Right atrium auricular region (tissue), 2 donors: Measurements from ENCODE around the gene VN1R2. TPM values are rescaled to one million over a fixed set of nuclear protein-coding genes. Genes with fewer than 3 reads are reported as not detected.
"Not testable (repeated sequence)": the region's sequence is repeated elsewhere in the genome, so short reads cannot be mapped to it uniquely, and the experiment has no call there.

ENCODE experiments used
- DNase-seq: peaks from one replicate; pipeline ENCODE4 v3.0.0-alpha.2; 2019; ENCODE audit warnings: low spot score
- H3K27ac ChIP-seq, 2 donors: fragments of 200-600 bp; sonication (generic); 1 replicate in 1 of 2; 2 replicates in 1 of 2; pipeline ENCODE4 v1.5.1; 2016 to 2019
- H3K27me3 ChIP-seq, 2 donors: fragments of 200-600 bp; sonication (generic); one replicate each; pipeline versions ENCODE4 v1.5.1 to v1.6.0; 2017 to 2019
- H3K36me3 ChIP-seq: fragments of 200-600 bp; sonication (generic); one replicate; pipeline ENCODE4 v1.5.1; 2016
- H3K4me1 ChIP-seq, 2 donors: fragments of 200-600 bp; sonication (generic); one replicate each; pipeline versions ENCODE4 v1.5.1 to v1.6.0; 2017 to 2019
- H3K4me3 ChIP-seq, 2 donors: fragments of 200-600 bp; sonication (generic); 1 replicate in 1 of 2; 2 replicates in 1 of 2; pipeline ENCODE4 v1.5.1; 2017 to 2019; ENCODE audit warnings: mild to moderate bottlenecking in 1 of 2, moderate library complexity in 1 of 2
- H3K9me3 ChIP-seq, 2 donors: fragments of 200-600 bp; sonication (generic); one replicate each; pipeline ENCODE4 v1.5.1; 2019
- CTCF ChIP-seq, 2 donors: fragments of 200-600 bp; sonication (generic); IDR thresholded peaks; one replicate each; pipeline ENCODE4 v1.5.1; 2019; ENCODE audit warnings: antibody characterized with exemption in 2 of 2
- total RNA-seq, 2 donors: library from RNA; depleted of rRNA; stranded (reverse); fragments of >200 nt; gene quantifications; one replicate each; pipeline ENCODE4 v1.1.0, GENCODE V29; 2016

Gene VN1R2
- total RNA-seq, result not detected

- DNase-seq, H3K4me3 ChIP-seq, H3K4me1 ChIP-seq, H3K27me3 ChIP-seq, H3K27ac ChIP-seq, H3K36me3 ChIP-seq: not testable (repeated sequence)
- peaks cover 0 to 14% of the 10 kb centered on the region in 2 donors for H3K9me3 ChIP-seq
Measured at GRCh38 chr19:53257715-53258342, at the start of gene VN1R2. VN1R2 (plus strand) TSS chr19:53258292; CDS start chr19:53258376, 84 bp downstream.

GRCh38 chr19:53211554-53211953 is 46.5 kb upstream of the VN1R2 start:
- not testable (repeated sequence) for H3K4me1 ChIP-seq, H3K27ac ChIP-seq, H3K27me3 ChIP-seq, H3K4me3 ChIP-seq, DNase-seq
- Histone ChIP-seq H3K9me3 (peaks cover 62 to 100% of the 10 kb centered on the region in 2 donors), H3K36me3 (peaks cover 46% of the 10 kb centered on the region)

GRCh38 chr19:53212703-53213320 is 45.3 kb upstream of the VN1R2 start:
- no peak overlapping the region for H3K4me3 ChIP-seq
- H3K36me3 ChIP-seq, result peaks cover 34% of the 10 kb centered on the region

GRCh38 chr19:53222716-53223115 is 35.4 kb upstream of the VN1R2 start:
- H3K4me1 ChIP-seq, H3K27me3 ChIP-seq, H3K4me3 ChIP-seq, H3K36me3 ChIP-seq, H3K27ac ChIP-seq, DNase-seq: not testable (repeated sequence)
- H3K9me3 ChIP-seq, result peaks cover 10 to 86% of the 10 kb centered on the region in 2 donors

More at GRCh38 chr19:53212703-53213320, 45.3 kb upstream of the VN1R2 start:
- no peak for TF ChIP-seq CTCF (IDR thresholded peaks at IDR 0.05)
- H3K9me3 ChIP-seq, result peaks cover 62 to 100% of the 10 kb centered on the region in 2 donors
- DNase-seq, result no peak
- no peak overlapping the region for H3K27ac ChIP-seq
- no peaks in the 10 kb centered on the region for H3K27me3 ChIP-seq
- H3K4me1 ChIP-seq, result no peaks in the 10 kb centered on the region

GRCh38 chr19:53224606-53225005 is 33.5 kb upstream of the VN1R2 start:
- Histone ChIP-seq H3K9me3 (peaks cover 2 to 86% of the 10 kb centered on the region in 2 donors), H3K36me3 (no peaks in the 10 kb centered on the region), H3K4me3 (no peak overlapping the region), H3K27me3 (no peaks in the 10 kb centered on the region), H3K27ac (no peak overlapping the region), H3K4me1 (no peaks in the 10 kb centered on the region)
- no peak for DNase-seq
- no peak for TF ChIP-seq CTCF (IDR thresholded peaks at IDR 0.05)

- Histone ChIP-seq H3K9me3 (peaks cover 55 to 100% of the 10 kb centered on the region in 2 donors), H3K27ac (no peak overlapping the region), H3K4me3 (no peak overlapping the region), H3K27me3 (no peaks in the 10 kb centered on the region), H3K36me3 (peaks cover 56% of the 10 kb centered on the region), H3K4me1 (no peaks in the 10 kb centered on the region)
- no peak for DNase-seq
- no peak for TF ChIP-seq CTCF (IDR thresholded peaks at IDR 0.05)
Measured at GRCh38 chr19:53237114-53237777, 20.8 kb upstream of the VN1R2 start.

- Histone ChIP-seq H3K36me3 (peaks cover 86% of the 10 kb centered on the region), H3K4me3 (no peak overlapping the region), H3K27me3 (no peaks in the 10 kb centered on the region), H3K4me1 (no peaks in the 10 kb centered on the region), H3K9me3 (peaks cover 11 to 88% of the 10 kb centered on the region in 2 donors), H3K27ac (no peak overlapping the region)
- no peak for DNase-seq
- TF ChIP-seq CTCF (IDR thresholded peaks at IDR 0.05), result no peak
Measured at GRCh38 chr19:53246498-53246897, 11.6 kb upstream of the VN1R2 start.
